ENCODE measurements around the gene SLC30A3.

Gene SLC30A3

GRCh38 chr2:27255187-27255586 lies 7.7 kb downstream of the SLC30A3 start:
- no peak for TF ChIP-seq CTCF (conservative IDR thresholded peaks at IDR 0.05; ENCODE audit: low read depth)
- H3K27ac ChIP-seq: no peak overlapping the region
- CTCF ChIA-PET: no interaction called here
- POLR2A ChIA-PET (ENCODE audit: low non-redundant PET): interaction anchor here (0.5 kb wide), 1 partner anchor 13 kb away, joined by 8 read pairs; no protein-coding TSS in a partner anchor
- DNase-seq (ENCODE audit: low spot score): no peak

DNA sequence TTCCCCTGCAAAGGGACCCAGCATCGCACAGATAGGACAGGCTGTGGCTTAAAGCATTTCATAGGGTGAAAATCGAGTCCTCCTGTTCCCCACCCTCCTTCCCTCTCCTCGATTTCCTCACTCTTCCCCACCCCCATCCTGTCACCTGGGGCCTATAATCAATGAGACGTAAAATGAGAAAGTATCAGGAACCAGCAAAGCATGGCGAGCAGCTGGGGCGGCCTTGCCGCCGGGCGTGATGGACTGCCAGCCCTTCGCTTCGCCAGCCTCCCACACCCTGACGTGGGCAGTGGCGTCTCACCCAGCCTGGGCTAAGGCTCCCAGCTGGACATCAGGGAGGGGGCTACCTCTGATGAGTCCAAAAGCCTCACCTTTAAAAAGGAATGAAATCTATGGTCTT lies 11.1 kb downstream of the SLC30A3 start:
- no peak for TF ChIP-seq CTCF (conservative IDR thresholded peaks at IDR 0.05; ENCODE audit: low read depth)
- POLR2A ChIA-PET (ENCODE audit: low non-redundant PET): no interaction called here
- no peak overlapping the region for H3K27ac ChIP-seq

GRCh38 chr2:27250652-27251379 lies 12.0 kb downstream of the SLC30A3 start:
- no peak for TF ChIP-seq CTCF (conservative IDR thresholded peaks at IDR 0.05; ENCODE audit: low read depth)
- H3K27ac ChIP-seq: no peak overlapping the region
- no peak for DNase-seq (ENCODE audit: low spot score)
- POLR2A ChIA-PET (ENCODE audit: low non-redundant PET): no interaction called here
- CTCF ChIA-PET: no interaction called here

More for the DNA sequence above, 11.1 kb downstream of the SLC30A3 start:
- CTCF ChIA-PET: no interaction called here
- DNase-seq (ENCODE audit: low spot score): no peak

DNA sequence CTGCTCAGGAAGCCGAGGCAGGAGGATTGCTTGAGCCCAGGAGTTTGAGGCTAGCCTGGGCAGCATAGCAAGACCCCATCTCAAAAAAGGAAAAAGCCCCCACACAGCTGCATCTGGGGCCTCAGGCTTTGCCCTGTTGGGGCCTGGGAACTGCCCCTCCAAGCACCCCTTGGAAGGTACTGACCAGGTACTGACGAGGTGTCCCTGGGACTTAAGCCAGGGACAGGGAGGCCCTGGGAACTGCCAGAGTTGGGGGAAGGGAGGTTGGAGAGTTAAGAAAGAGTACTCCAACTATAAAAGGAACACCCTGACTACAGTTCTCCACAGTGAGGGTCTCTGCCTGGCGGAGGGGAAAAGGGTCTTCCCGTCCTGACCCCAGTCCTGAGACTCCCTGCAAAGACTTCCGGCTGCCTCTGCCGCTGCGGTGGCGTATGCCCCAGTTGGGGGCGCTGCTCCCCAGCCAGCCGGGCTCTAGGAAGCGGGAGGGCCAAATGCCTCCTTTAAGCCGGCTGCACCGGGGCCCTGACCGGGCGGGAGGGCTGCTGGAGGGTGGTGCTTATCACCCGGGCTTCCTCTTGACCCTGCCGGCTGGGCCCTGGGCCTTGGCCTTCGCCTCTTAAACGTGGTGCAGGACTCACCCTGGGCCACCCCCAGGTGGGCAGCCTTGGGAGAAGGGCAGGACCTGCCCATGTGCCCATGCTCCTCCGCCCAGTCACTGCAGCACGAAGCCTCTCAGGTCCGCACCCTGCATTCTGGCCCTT lies 12.8 kb downstream of the SLC30A3 start:
- no peak for DNase-seq (ENCODE audit: low spot score)
- POLR2A ChIA-PET (ENCODE audit: low non-redundant PET): no interaction called here
- TF ChIP-seq CTCF (conservative IDR thresholded peaks at IDR 0.05; ENCODE audit: low read depth): no peak
- no peak overlapping the region for H3K27ac ChIP-seq
- CTCF ChIA-PET: no interaction called here

DNA sequence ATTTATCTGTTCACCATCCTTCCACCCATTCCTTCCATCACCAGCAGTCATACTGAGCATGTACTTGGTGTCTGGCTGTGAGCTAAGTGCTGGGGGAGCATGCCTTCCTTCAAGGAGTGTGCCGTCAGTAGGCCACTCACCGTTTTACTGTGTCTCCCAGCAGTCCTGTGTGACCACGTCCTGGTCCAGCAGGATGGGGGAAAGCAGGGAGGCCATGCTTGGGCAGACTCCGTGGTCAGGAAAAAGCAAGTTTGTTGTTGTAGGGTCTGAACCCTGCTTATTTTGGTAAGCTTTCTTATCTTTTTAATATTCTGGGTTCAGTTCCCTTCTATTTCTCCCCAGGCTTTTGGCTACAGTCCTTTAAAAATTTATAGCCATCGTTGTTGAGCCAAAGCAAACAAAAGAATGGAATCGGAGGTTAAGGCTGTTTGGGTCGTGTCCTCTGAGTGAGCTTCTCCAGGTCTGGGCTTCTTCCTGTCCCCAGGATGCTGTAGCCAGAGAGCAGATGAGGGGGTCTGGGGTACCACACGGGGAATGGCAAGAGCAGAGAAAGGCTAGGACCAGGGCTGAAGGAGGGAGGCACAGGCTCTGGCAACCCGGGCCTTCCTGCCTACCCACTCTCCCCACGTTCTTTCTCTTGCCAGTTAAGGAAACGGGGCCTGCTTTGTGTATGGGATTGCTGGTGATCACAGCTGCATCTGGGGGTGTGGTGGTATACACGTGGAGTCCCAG lies 13.5 kb downstream of the SLC30A3 start:
- no peak overlapping the region for H3K27ac ChIP-seq
- ChIA-PET CTCF (interaction anchor here (1.8 kb wide), 1 partner anchor 31 kb away, joined by 6 read pairs; no protein-coding TSS in a partner anchor), POLR2A (ENCODE audit: low non-redundant PET) (no interaction called here)
- no peak for TF ChIP-seq CTCF (conservative IDR thresholded peaks at IDR 0.05; ENCODE audit: low read depth)
- no peak for DNase-seq (ENCODE audit: low spot score)

- no peak for TF ChIP-seq CTCF (conservative IDR thresholded peaks at IDR 0.05; ENCODE audit: low read depth)
- ChIA-PET CTCF (interaction anchor here (0.7 to 1.8 kb wide), 2 partner anchors 32 to 108 kb away, joined by 3 to 6 read pairs; no protein-coding TSS in a partner anchor), POLR2A (ENCODE audit: low non-redundant PET) (no interaction called here)
- DNase-seq (ENCODE audit: low spot score): no peak
- H3K27ac ChIP-seq: no peak overlapping the region
Measured at GRCh38 chr2:27247893-27248292, 15.0 kb downstream of the SLC30A3 start.
